Hematopoietic multipotent progenitor cell treated with erythropoietin and hydrocortisone succinate and interleukin-3 and kit ligand, for 4 days (in vitro differentiated cells): ENCODE measurements around the gene PCA3.
A peak's percentile ranks its signal among the peaks of the same experiment; 100 is the strongest.

Source experiments
- DNase-seq: peaks from one replicate; pipeline ENCODE4 v3.0.0-alpha.2; 2015

The PCA3 gene

DNA sequence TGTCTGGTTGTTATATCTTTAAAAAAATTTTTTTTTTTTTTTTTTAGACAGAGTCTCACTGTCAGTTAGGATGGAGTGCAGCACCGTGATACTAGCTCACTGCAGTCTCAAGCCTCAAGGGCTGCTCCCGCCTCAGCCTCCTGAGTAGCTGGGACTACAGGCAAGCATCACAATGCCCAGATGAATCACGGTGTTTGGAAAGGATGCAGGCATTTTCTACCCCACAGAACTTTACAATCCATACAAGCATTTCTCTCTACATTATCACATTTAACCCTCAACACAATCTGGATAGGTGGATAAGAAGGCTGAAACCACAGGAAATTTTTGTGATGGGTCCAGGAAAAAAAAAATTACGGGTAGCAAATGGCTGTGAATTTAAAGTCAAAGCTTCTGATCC lies 5.8 kb upstream of the PCA3 start:
- DNase-seq: no peak

DNA sequence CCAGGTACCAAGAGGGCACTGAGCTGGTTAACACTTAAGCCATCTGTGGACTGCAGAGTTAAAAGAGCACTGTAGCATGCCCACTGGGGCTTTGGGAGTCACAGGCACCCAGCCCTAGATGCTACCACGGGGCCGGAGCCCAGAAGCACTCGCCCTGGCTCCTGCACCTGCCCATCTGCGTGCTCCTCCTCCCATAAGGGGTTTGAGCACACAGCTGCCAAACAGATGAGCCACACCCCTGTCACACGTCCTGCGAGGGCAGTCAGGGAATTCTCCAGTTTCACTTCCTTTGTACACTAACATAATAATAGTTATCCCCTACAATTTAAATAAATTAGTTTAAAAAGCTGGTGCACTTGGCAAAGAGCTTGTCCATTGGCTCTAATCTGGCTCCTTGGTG lies 4.5 kb upstream of the PCA3 start:
- DNase-seq: no peak

DNA sequence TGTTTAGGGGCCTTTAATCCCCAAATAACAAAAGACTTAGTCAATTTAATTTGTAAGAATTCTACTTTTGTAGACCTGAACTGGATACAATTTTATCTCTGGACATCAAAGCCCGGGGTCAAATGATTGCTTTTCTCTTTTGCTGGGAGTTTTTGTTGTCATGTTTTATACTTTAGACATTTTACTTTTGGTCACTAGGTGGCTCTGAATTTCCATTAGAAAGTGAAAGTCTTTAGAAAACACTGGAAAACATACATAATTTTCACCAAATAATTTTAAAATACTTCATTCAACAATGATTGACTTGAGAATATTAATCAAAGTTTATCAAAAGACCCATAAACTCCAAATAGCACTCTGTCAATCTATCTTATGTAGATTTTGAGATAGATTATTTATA lies 2.8 kb upstream of the PCA3 start:
- peak; percentile 33 for DNase-seq

DNA sequence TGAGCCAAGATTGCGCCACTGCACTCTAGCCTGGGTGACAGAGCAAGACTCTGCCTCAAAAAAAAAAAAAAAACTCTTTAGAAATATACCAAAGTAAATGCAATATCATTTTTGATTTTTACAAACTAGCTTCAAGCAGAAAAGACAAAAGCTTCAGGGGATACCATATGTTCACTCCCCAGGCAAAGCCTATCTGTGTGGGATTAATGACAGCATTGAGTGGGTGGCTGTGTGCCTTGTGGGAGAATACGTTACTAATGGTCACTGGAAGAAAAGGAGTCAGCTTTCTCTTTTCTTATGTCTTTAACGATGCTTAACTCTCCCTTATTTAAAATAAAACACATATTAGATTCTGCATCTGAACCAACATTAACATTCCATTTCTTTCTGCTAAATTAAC lies 1.9 kb downstream of the PCA3 start:
- no peak for DNase-seq

DNA sequence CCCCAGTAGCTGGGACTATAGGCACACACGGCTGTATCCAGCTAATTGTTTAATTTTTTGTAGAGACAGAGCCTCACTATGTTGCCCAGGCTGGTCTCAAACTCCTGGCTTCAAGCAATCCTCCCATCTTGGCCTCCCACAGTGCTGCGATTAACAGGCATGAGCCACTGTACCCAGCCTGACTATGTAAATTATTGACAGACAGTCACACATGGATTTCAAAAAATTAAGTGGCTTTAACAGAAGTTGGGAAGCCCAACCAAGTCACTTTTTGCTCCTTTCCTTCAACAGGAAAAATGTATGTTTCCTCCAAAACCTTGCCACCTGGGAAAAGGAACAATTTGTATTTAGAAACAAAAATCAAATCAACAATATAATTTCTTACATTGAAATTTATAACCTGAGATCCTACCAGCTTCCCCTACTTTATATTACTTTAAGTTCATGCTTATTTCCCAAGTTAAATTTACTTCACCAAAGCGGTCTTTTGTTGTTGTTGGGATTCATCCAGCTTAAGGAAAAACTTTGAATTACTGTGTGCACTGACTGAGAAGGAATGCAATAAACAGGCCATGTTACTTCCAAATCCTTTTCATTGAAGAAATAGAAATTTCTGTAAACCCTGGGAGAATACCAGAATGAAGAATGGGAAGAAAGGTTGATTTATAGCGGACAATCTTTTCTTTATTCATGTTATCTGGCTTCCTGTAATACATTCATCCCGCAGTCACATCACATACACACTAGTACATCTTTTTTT lies 8.6 kb downstream of the PCA3 start:
- no peak for DNase-seq

DNA sequence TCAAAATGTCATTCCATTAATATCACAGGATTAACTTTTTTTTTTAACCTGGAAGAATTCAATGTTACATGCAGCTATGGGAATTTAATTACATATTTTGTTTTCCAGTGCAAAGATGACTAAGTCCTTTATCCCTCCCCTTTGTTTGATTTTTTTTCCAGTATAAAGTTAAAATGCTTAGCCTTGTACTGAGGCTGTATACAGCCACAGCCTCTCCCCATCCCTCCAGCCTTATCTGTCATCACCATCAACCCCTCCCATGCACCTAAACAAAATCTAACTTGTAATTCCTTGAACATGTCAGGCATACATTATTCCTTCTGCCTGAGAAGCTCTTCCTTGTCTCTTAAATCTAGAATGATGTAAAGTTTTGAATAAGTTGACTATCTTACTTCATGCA lies 20.6 kb downstream of the PCA3 start:
- DNase-seq: no peak

DNA sequence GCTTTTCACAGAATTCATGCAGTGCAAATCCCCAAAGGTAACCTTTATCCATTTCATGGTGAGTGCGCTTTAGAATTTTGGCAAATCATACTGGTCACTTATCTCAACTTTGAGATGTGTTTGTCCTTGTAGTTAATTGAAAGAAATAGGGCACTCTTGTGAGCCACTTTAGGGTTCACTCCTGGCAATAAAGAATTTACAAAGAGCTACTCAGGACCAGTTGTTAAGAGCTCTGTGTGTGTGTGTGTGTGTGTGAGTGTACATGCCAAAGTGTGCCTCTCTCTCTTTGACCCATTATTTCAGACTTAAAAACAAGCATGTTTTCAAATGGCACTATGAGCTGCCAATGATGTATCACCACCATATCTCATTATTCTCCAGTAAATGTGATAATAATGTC lies 21.3 kb downstream of the PCA3 start:
- DNase-seq: no peak

DNA sequence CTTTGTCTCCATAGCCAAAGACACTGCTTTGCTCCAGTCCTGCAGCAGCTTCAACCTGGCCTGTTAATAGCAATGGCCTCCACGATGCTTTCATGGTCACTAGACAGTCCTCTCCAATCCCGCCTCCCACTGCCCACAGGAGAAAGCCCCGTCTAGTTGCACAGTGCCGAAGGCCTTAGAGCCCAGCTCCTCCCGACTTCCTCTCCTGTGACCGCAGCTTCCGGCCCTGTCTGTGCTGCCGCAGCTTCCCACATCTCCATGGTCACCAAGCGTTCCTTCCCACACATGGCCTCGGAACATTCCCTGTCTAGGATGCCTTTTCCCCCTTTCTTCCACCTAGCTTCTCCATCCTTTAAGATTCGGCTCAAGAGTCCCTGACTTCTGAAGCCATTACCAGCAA lies 23.4 kb downstream of the PCA3 start:
- DNase-seq: no peak

DNA sequence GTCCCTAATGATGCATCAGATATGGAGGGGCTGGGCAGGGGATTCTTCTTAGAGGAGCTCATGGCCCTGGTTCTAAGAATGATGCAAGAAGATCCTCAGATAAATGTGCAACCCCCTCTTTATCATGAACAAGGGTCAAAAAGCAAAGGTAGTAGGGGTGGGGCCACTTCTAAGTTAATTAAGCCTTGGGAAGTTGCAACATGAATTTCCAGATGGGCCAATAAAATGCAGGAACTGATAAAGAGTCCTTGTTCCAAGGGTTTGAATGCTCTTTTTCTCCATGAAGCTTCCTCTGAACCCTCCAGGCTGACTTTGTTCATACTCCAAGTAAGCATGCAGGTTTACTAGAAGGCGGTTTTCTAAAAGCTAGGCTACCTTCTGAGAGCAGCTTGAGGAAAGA lies 25.6 kb downstream of the PCA3 start:
- DNase-seq: no peak

DNA sequence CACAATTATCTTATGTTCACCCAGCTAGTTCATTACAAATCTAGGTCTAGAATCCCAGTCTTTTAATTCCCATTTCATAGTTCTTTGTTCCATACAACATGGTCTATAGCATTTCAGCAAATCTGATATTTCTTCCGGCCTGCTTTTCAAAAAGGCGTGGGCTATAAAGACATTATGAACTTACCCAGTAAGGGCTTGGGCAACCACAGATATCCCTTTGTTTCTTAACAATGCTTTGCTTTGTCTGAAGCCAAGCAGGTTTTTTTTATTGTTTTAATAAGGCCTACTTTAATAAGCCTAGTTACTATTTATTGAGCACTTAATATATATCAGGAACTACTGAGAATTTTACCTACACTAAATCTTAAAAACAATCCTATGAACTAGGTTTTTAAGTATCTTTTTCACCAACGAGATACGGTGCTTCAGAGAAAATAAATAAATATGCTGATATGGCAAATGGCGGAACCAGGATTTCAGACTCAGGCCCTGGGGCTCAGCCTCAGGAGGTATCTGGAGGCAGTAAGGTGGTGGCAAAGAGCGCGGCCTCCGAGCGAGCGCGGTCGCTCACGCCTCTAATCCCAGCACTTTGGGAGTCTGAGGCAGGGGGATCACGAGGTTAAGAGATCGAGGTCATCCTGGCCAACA lies 29.7 kb downstream of the PCA3 start:
- DNase-seq: no peak

DNA sequence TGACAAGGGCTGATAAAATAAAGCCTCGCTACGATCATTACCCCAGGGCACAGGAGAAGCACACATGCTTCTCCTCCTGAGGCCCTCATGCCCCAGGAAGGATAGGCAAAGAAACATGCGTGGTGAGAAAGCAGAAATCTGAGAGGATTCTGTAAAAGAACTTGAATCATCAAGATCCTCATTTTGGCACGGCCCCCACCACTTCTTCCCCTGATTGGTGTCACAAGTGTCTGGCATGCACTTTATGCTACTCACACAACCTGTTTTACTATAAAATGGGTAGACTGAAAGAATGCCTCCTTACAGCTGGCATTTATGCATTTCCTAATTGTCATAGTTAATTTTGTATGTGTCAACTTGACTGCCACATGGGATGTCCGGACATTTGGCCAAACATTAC lies 32.1 kb downstream of the PCA3 start:
- DNase-seq: no peak

DNA sequence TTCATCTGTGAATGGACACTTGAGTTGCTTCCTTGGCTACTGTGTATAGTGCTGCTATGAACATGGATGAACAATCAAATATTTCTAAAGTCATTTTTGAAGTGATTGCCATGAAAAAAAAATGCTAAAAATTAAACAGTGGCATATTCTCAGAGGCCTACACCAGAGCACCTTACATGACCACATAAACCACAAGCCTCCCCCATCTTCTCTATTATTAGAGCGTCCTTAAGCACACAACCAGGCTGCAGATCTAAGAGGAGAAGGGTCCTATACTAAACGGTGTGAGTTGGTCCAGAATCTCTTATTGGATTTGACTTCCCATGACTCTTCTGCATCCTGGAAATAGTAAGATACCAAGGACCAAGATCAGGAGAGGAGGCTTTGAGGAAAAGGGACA lies 34.3 kb downstream of the PCA3 start:
- peak; percentile 6 for DNase-seq

DNA sequence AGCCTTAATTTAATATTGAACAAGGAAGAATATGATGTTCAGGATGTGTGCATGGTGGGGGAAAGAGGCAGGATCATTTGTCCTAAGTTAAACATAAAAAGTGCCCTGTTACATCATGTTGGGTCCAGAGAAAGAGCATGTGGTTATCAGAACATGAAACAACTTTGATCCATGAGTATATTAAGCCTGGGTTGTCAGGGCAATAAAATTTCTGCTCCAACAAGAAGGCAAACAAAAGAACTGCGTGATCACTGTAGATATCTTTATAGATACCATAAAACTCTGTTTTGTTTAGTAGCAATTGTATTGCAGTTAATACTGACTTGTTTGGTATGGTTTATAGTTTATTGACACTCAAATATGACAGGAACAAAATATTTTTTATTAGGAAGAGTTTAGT lies 35.2 kb downstream of the PCA3 start:
- no peak for DNase-seq

DNA sequence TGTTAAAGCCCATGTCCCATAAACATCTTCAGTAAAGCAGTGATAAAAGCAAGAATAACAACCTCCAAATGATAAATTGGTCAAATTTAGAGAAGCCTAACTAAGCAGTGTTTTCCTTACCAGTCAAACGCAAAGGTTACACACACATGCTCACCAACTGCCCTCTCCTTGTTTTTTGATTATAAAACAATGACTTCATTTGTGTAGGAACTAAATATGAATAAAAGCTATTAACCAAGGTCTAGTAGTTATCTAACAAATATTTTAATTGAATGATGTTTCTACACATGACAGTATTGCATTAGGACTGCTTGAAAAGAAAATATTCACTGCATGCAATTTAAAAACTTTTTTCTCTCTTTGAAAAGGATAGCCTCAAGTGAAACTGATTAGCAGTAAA lies 36.7 kb downstream of the PCA3 start:
- DNase-seq: no peak

DNA sequence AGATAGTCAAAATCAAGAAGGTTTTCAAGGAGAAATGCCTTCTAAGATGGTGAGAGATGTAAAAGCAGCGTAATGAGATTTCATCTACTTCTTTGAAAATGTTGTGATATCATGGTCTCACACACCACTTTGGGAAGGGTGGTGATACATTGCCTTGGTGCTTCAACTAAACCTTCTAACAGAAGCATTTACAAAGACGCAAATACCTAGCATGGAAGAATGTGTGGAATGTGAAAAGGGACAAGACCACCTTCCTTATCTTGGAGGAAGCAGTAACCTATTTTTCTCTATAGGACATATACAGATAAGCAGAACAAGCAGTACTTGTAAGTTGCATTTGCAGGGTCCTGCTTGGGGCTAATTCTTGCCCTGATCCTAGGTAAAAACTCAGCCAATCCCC lies 38.8 kb downstream of the PCA3 start:
- no peak for DNase-seq

DNA sequence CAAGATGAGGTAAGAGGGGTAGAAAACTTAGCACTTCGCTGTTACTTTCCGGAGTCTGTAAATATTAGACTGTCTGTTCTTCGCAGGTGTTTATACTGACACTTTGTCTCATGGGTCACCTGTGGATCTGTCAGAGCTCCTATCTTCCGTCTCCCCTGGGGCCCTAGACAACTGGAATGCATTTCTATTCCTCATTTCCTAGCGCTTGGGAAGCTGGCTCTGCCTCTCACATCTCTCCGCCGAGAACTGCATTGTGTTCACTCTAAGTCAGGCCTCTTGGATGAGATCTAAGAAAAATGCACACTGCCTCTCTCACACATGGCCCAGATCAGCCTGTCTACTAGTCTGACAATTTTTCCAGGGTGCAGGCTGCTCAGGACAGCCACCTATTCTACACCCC lies 39.5 kb downstream of the PCA3 start:
- no peak for DNase-seq

DNA sequence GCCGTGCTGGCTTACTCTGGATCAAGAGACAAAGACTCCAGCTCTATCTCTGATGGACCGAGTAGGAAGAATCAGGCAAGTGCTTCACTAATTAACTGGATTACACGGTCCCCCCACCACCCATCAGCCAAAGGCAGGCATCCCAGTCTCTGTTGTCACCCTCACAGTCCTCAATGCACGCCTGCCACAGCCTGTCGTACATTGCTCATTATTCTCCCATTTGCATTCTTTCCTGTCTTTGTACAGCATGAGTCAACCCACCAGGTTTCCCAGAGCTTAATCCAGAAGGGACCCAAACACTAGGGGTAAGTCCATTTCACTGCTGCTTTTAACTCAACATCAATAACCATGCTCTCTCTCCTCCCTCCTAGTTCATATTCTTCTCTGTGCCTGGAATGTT lies 44.4 kb downstream of the PCA3 start:
- no peak for DNase-seq

DNA sequence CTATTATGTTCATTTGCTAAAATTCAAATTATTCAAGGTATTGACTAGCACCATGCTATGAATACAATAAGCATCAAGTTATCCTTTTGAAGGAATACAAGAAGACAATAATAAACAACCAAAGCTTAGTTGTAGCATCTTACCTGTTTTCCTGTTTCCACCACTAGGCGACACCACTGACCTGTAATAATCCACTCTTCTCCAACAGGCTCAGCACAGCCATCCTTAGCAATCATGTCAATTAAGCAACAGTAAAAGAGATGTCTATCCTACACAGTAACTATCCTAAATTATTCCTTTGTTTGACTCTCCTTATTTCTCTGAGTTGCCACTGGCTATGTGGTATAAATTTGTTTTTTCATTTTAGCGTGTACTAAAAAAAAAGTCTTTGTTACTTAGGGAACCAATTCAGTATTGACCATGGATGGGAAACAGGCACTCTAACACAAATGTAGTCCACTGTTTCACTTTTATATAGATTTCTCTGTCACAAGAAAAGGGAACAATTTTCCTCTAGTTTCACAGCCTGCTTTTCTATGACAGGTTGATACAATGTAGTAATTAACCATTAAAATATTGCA lies 46.2 kb downstream of the PCA3 start:
- peak; percentile 71 for DNase-seq

DNA sequence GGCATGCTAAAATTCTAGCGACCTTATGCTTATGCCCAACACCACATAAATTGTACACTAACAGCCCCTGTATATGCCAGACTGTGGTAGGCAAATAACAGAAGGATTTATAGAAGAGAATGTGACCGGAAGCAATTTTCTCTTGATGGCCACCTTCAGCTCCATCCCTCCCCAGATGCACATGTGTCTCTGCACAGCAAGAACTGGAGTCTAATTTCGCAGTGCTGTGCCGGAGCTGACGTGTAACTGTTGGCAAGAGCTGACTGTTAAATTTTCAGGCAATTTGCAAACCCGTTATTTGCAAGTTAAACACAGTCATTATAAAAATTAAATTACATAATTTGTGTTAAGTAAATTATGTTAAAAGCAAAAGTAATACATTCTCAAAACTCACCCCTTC lies 48.4 kb downstream of the PCA3 start:
- no peak for DNase-seq

DNA sequence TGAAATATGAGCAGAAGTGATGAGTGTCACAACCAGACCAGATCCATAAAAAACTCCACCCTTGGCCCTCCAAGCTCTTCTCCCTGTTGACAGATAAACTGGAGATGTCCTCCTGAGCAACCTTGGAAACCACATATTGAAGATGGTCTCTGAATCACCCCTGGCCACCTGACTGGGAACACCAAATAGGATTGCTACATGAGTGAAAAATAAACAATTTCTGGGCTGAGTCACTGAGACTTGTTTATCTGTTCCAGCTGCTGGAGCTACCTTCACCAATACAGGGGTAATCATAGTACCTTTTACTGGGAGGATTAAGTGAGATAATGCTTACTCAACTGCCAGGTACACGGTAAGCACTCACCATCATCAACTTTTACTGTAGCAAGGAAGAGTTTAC lies 53.3 kb downstream of the PCA3 start:
- DNase-seq: no peak

DNA sequence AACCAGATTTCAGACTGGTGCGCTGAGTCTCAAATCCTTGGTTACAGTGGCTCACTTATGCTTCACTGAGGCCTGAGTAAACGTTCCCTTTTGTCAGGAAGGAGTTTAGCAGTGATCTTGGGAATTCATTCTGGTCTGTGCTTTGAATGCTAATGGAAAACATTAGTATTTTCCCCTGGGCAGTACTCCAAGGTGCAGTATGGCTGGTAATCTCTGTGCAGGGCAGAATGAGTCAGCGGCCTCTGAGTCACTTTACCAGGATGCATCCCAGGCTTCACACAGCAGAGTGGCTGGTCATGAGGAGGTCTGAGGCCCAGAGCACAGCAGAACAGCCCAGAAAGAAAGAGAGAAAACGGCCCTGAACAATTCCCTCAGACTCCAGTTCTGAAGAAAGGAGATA lies 54.0 kb downstream of the PCA3 start:
- no peak for DNase-seq

DNA sequence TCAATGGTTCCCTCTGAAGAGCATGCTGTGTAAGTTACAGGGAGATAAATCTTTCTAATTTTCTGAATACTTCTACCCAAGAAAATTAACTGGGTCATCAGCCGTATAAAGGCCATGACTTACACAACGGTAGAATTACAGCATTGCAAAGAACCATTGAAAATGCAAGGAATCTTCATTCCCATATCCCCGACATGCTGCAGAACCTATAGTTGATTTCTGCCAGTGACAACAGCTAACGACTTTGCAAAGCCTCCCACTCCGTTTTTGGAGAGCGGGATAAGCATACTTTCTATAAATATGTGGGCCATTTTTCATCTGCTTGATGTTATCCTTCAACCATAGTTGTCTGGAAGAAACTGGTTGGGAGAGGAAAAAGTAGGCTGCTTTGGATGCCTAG lies 56.2 kb downstream of the PCA3 start:
- no peak for DNase-seq

DNA sequence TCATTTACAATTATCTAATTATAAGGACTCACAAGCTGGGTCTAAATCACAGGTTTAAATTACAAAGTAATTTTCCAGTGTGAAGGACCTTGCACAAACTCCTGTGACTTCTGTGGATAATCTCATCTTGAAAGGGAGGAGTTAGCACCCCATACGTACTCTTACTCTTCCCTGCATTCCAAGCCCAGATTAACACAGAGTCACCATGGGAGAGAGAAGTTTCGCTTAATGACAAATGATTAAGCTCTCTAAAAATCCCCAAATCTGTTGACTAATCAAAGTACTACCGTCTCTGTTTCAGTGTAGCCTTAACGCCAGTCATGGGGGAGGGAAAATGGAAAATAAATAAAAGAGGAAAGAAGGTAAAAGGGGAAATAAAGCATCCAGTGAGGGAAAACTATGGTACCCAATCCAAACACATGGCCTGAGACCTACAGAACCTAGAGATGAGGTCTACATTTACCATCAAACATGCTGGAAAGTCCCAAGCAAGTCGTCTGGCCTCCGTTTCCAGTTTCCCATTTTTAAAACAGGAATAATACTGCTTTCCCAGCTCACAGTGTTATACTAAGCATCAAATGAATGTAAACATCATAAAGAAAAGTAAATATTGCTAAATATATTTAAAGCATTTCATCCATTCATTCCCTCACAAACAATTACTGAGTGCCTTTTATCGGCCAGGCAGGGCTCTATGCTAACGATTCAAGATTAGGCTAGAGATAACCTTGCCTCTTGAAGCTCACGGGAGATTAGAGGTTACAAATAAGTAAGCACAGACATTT lies 63.2 kb downstream of the PCA3 start:
- DNase-seq: no peak

DNA sequence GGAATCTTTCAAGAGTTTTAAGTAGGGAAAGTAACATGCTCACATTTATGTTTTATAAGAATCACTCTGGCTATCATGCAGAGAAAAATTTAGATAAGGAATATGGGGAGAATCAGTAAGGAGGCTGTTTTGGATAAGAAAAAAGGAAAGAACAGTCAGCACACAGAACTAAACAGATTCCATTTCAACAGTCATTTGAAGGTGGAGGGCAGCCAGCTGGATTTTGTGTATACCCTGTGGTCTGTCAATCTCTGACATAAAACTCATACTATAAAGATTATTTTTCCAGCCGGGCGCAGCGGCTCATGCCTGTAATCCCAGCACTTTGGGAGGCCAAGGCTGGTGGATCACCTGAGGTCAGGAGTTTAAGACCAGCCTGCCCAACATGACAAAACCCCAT lies 64.2 kb downstream of the PCA3 start:
- no peak for DNase-seq
